Aorta (tissue), 5 donors: ENCODE measurements around the gene ETFRF1. TPM values are rescaled to one million over a fixed set of nuclear protein-coding genes. Genes with fewer than 3 reads are reported as not detected.

ENCODE experiments used
- ATAC-seq: fragments of 200-7000 bp; cut with Tn5 transposase; one replicate; pipeline ENCODE4 v1.9.1; 2022; ENCODE audit warnings: moderate library complexity; ENCODE audit not compliant: low FRiP score
- DNase-seq, 2 donors: peaks; one replicate each; pipeline ENCODE4 v3.0.0-alpha.2; 2020
- H3K27ac ChIP-seq, 2 donors: one replicate each; pipeline ENCODE4 v1.5.1; 2013; ENCODE audit warnings: low read length in 2 of 2, mild to moderate bottlenecking in 2 of 2, moderate library complexity in 2 of 2, control low read depth in 1 of 2, inconsistent platforms in 1 of 2, low read depth in 1 of 2
- H3K27me3 ChIP-seq, 2 donors: one replicate each; pipeline ENCODE4 v1.6.1; 2013; ENCODE audit warnings: control low read depth in 1 of 2, low read length in 1 of 2, mild to moderate bottlenecking in 1 of 2, moderate library complexity in 1 of 2; ENCODE audit not compliant: insufficient read depth in 2 of 2, control insufficient read depth in 1 of 2
- H3K36me3 ChIP-seq, 2 donors: one replicate each; pipeline ENCODE4 v1.6.1; 2013; ENCODE audit warnings: control low read depth in 1 of 2, low read length in 1 of 2, mild to moderate bottlenecking in 1 of 2; ENCODE audit not compliant: insufficient read depth in 2 of 2, control insufficient read depth in 1 of 2
- H3K4me1 ChIP-seq, 2 donors: one replicate each; pipeline ENCODE4 v1.6.1; 2013; ENCODE audit warnings: low read length in 2 of 2, control low read depth in 1 of 2, mild to moderate bottlenecking in 1 of 2, moderate library complexity in 1 of 2; ENCODE audit not compliant: insufficient read depth in 2 of 2, control insufficient read depth in 1 of 2
- H3K4me3 ChIP-seq, 2 donors: one replicate each; pipeline ENCODE4 v1.5.1; 2013; ENCODE audit warnings: low read length in 2 of 2, control low read depth in 1 of 2, mild to moderate bottlenecking in 1 of 2
- H3K9me3 ChIP-seq: one replicate; pipeline ENCODE4 v1.6.1; 2013; ENCODE audit warnings: mild to moderate bottlenecking, low read length; ENCODE audit not compliant: control insufficient read depth
- WGBS, 2 donors: extraction: QIAGEN DNeasy Blood & Tissue Kit; methylation state at CpG; one replicate each; pipeline ENCODE4 v1.1.7; 2013; 5-methylcytosine and 5-hydroxymethylcytosine counted together
- intact Hi-C, 2 donors: fragments of 100-400 bp; cut with DNase I; formaldehyde crosslinking; loops; one replicate each; pipeline versions ENCODE4 v1.14.2 to v1.15.0; 2022
- polyA plus RNA-seq, 2 donors: library from polyadenylated mRNA; stranded (reverse); fragments of 200-250 nt; gene quantifications; one replicate each; pipeline ENCODE4 v1.2.3, GENCODE V29; 2013
- total RNA-seq, 2 donors: library from RNA; stranded (reverse); fragmentation: NEBNext Ultra II Directional; extraction: Animal tissue kit (Norgen Biotek cat#: 25700); gene quantifications; one replicate each; pipeline ENCODE4 v1.2.1, GENCODE V29; 2021
- donor health status: healthy with polysubstance abuse.
- donor health status: Bipolar disorder and iron deficiency.
- donor health status: DM: no; HTN: no; CAD: no.
- donor health status: DM: no; HTN: no; CAD: no.
- donor health status: DM: yes; HTN: yes; CAD: no.

ETFRF1 gene
- total and polyA plus RNA-seq, 4 donors = 21.3 to 41.9 (median 30.1) TPM

GRCh38 chr12:25252946-25253345, 57.9 kb downstream of the ETFRF1 start:
- Histone ChIP-seq H3K27me3 (no peaks in the 10 kb centered on the region), H3K36me3 (no peaks in the 10 kb centered on the region), H3K27ac (no peak overlapping the region), H3K9me3 (no peaks in the 10 kb centered on the region), H3K4me3 (no peak overlapping the region), H3K4me1 (peaks cover 2 to 3% of the 10 kb centered on the region in 2 donors)
- 86 to 87% methylated on average over 3 of the region's 3 CpGs for WGBS, 2 donors
- no peak for DNase-seq
- intact Hi-C loops = loop anchor here (5.0 kb wide), 1 partner anchor 79 kb away; no protein-coding TSS in a partner anchor
- ATAC-seq = no peak

- H3K4me1 ChIP-seq = peaks cover 2 to 3% of the 10 kb centered on the region in 2 donors
- ATAC-seq (no peak), DNase-seq (no peak)
- H3K27ac ChIP-seq = no peak overlapping the region
- H3K4me3 ChIP-seq = no peak overlapping the region
- WGBS, 2 donors = 78 to 79% methylated on average over 5 of the region's 5 CpGs
- H3K36me3 ChIP-seq = no peaks in the 10 kb centered on the region
- intact Hi-C loops = loop anchor here (5.0 kb wide), 1 partner anchor 79 kb away; no protein-coding TSS in a partner anchor
- H3K27me3 ChIP-seq = no peaks in the 10 kb centered on the region
- H3K9me3 ChIP-seq = no peaks in the 10 kb centered on the region
Observed at GRCh38 chr12:25253371-25254068, 58.5 kb downstream of the ETFRF1 start.

- H3K27ac ChIP-seq = no peak overlapping the region
- no peaks in the 10 kb centered on the region for H3K9me3 ChIP-seq
- H3K36me3 ChIP-seq = no peaks in the 10 kb centered on the region
- H3K27me3 ChIP-seq = no peaks in the 10 kb centered on the region
- DNase-seq (no peak), ATAC-seq (no peak)
- intact Hi-C loops = loop anchor here (5.0 kb wide), 1 partner anchor 78 kb away; no protein-coding TSS in a partner anchor
- H3K4me1 ChIP-seq = peaks cover 0 to 2% of the 10 kb centered on the region in 2 donors
- no peak overlapping the region for H3K4me3 ChIP-seq
- WGBS, 2 donors = 86 to 88% methylated on average over 4 of the region's 4 CpGs
Observed at GRCh38 chr12:25254271-25254880, 59.3 kb downstream of the ETFRF1 start.

Other genes with a start within 250 kb of the ETFRF1 start
- gene BCAT1, start 246.1 kb upstream of the ETFRF1 start, total RNA-seq = 10 to 100 TPM; 27.7 to 47.3 TPM
- gene BCAT1, start 246.1 kb upstream of the ETFRF1 start, polyA plus RNA-seq = 10 to 100 TPM in 1 of 2 donors, 1 to 10 TPM in 1; 3.8 to 15.9 TPM
- 1 to 10 TPM in 1 of 2 donors, under 1 TPM in 1; 0.24 to 1.2 TPM for gene DNAI7, start 77 bp upstream of the ETFRF1 start, total RNA-seq
- gene DNAI7, start 77 bp upstream of the ETFRF1 start, polyA plus RNA-seq = under 1 TPM in 1 of 2 donors, not detected in 1; 0.64 TPM
- gene KRAS, start 55.7 kb downstream of the ETFRF1 start, total RNA-seq = 10 to 100 TPM; 21.8 to 29.7 TPM
- 1 to 10 TPM; 7.7 to 8.1 TPM for gene KRAS, start 55.7 kb downstream of the ETFRF1 start, polyA plus RNA-seq